Lower lobe of right lung (tissue), 2 donors: ENCODE measurements around the gene ATP6V1B1. TPM values are rescaled to one million over a fixed set of nuclear protein-coding genes. Genes with fewer than 3 reads are reported as not detected.

Experiments
- ATAC-seq, 2 donors: fragments of 200-7000 bp; cut with Tn5 transposase; one replicate each; pipeline ENCODE4 v1.9.1; 2020 to 2022; ENCODE audit warnings: mild to moderate bottlenecking in 2 of 2, moderate library complexity in 2 of 2
- DNase-seq: peaks from one replicate; pipeline ENCODE4 v3.0.0-alpha.2; 2020
- H3K27ac ChIP-seq: fragments of 200-600 bp; one replicate; pipeline ENCODE4 v1.8.0; 2022
- H3K27me3 ChIP-seq: fragments of 200-600 bp; one replicate; pipeline ENCODE4 v1.8.0; 2022; ENCODE audit warnings: low read depth
- H3K36me3 ChIP-seq: fragments of 200-600 bp; one replicate; pipeline ENCODE4 v1.8.0; 2022; ENCODE audit warnings: mild to moderate bottlenecking
- H3K4me1 ChIP-seq: fragments of 200-600 bp; one replicate; pipeline ENCODE4 v1.8.0; 2022
- H3K4me3 ChIP-seq: fragments of 200-600 bp; one replicate; pipeline ENCODE4 v1.8.0; 2022; ENCODE audit warnings: mild to moderate bottlenecking
- H3K9me3 ChIP-seq: fragments of 200-600 bp; one replicate; pipeline ENCODE4 v1.8.0; 2022
- CTCF ChIP-seq: fragments of 200-600 bp; IDR thresholded peaks from one replicate; pipeline ENCODE4 v1.8.0; 2022; ENCODE audit warnings: antibody characterized with exemption, mild to moderate bottlenecking
- intact Hi-C: fragments of 100-400 bp; cut with DNase I; formaldehyde crosslinking; loops from one replicate; pipeline ENCODE4 v1.11.0; 2022
- total RNA-seq: library from RNA; stranded (reverse); fragmentation: NEBNext Ultra II Directional; extraction: Animal tissue kit (Norgen Biotek cat#: 25700); gene quantifications from one replicate; pipeline ENCODE4 v1.2.1, GENCODE V29; 2021
- donor health status: DM: no; HTN: yes; CAD: no; lungs with severe emphysema.

Gene ATP6V1B1
- total RNA-seq, 1 donor from 2014 or later, result 2.2 TPM

- Histone ChIP-seq H3K9me3 (no peaks in the 10 kb centered on the region), H3K27me3 (peaks cover 96% of the 10 kb centered on the region), H3K27ac (no peak overlapping the region), H3K4me3 (no peak overlapping the region), H3K4me1 (peaks cover 25% of the 10 kb centered on the region), H3K36me3 (no peaks in the 10 kb centered on the region)
- TF ChIP-seq CTCF, result no peak
- intact Hi-C loops, result no loop called here
- peak in 1 of 2 donors; percentile 51 for ATAC-seq
- no peak for DNase-seq
These were observed 46.6 kb upstream of the ATP6V1B1 start for GRCh38 chr2:70888923-70889715.

GRCh38 chr2:70889716-70890037 is 46.0 kb upstream of the ATP6V1B1 start:
- intact Hi-C loops, result no loop called here
- Histone ChIP-seq H3K27ac (no peak overlapping the region), H3K27me3 (peaks cover 96% of the 10 kb centered on the region), H3K36me3 (no peaks in the 10 kb centered on the region), H3K4me1 (peaks cover 25% of the 10 kb centered on the region), H3K4me3 (no peak overlapping the region), H3K9me3 (no peaks in the 10 kb centered on the region)
- no peak for TF ChIP-seq CTCF
- ATAC-seq (no peak), DNase-seq (no peak)

- Histone ChIP-seq H3K27ac (no peak overlapping the region), H3K9me3 (no peaks in the 10 kb centered on the region), H3K4me1 (peaks cover 25% of the 10 kb centered on the region), H3K4me3 (no peak overlapping the region), H3K27me3 (peaks cover 96% of the 10 kb centered on the region), H3K36me3 (no peaks in the 10 kb centered on the region)
- ATAC-seq (no peak), DNase-seq (no peak)
- intact Hi-C loops, result no loop called here
- no peak for TF ChIP-seq CTCF
These were observed 45.1 kb upstream of the ATP6V1B1 start for GRCh38 chr2:70890469-70891065.

- H3K27ac ChIP-seq, result no peak overlapping the region
- no peak overlapping the region for H3K4me3 ChIP-seq
- intact Hi-C loops, result no loop called here
- H3K9me3 ChIP-seq, result no peaks in the 10 kb centered on the region
- ATAC-seq, result no peak
- peaks cover 21% of the 10 kb centered on the region for H3K4me1 ChIP-seq
- no peak for TF ChIP-seq CTCF
- peaks cover 96% of the 10 kb centered on the region for H3K27me3 ChIP-seq
- DNase-seq, result no peak
- no peaks in the 10 kb centered on the region for H3K36me3 ChIP-seq
These were observed 43.9 kb upstream of the ATP6V1B1 start for GRCh38 chr2:70891572-70892357.

GRCh38 chr2:70892750-70893149 is 43.0 kb upstream of the ATP6V1B1 start:
- Histone ChIP-seq H3K9me3 (no peaks in the 10 kb centered on the region), H3K27me3 (peaks cover 96% of the 10 kb centered on the region), H3K27ac (no peak overlapping the region), H3K4me1 (peaks cover 11% of the 10 kb centered on the region), H3K4me3 (no peak overlapping the region), H3K36me3 (no peaks in the 10 kb centered on the region)
- TF ChIP-seq CTCF, result no peak
- DNase-seq, result no peak
- no peak for ATAC-seq
- intact Hi-C loops, result no loop called here
